ENCODE data around the gene CDC42EP3.

Gene CDC42EP3

DNA sequence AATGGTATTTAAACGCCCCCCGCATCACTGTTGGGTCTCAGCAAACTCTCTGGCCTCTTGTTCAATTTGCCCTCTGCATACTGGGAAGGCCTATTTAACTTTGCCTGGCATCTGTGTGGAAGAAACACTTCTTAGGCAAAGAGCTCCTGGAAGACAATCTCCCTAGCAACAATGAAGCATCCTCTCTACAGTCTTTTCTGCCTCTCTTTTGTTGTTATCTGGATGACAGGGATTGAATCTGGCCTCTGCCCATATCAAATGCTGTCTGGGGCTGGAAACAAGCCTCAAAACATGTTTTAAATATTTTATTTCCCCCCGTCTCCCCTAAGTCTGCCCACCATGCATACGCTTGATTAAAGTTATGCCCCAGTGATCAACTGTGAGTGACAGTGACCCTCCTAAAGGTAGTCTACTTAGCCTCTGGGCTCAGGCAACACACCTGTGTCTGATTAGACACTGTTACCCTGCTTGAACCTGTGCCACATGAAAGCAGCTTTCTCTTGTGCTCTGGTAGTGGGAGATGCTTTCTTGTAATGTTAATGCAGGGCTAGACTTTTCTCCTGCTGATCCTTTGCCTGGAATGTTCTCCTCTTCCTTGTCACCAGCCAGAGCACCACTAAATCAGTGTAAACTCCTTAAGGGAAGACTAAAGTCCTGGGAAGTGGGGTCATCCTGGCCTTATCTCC lies 34.9 kb downstream of the CDC42EP3 start:
- no peak for DNase-seq

DNA sequence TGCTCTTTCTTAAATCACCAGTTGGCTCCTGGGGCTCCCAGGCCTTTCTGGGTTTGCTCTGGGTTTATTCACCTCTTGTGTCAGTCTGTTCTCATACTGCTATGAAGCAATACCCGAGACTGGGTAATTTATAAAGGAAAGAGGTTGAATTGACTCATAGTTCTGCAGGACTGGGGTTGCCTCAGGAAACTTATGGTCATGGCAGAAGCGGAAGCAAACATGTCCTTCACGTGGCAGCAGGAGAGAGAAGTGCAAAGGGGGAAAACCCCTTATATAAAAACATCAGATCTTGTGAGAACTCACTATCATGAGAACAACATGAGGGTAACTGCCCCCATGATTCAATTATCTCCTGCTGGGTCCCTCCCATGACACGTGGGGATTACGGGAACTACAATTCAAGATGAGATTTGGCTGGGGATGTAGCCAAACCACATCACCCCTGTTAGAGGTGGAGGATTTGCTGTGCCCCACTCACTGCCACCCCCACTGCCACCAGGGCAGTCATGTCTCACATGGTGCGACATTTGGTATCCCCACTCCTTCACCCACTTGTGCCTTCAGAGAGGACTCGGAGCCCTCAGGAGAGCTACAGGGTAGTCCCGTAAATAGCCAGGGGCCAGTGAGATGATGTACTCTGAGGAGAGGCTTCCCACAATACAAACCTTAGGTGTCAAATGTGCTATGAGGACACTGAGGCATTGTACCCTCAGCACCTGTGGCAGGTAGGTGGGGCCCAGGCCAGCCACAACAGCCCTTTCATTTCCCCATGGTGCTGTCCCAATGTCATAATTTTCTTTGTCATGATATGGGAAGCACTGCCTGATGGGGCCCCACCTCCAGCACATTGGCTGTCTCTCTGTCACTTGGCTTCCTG lies 35.7 kb downstream of the CDC42EP3 start:
- peak in 4 of 5 experiments; percentile 33 to 95 (median 66) for DNase-seq

DNA sequence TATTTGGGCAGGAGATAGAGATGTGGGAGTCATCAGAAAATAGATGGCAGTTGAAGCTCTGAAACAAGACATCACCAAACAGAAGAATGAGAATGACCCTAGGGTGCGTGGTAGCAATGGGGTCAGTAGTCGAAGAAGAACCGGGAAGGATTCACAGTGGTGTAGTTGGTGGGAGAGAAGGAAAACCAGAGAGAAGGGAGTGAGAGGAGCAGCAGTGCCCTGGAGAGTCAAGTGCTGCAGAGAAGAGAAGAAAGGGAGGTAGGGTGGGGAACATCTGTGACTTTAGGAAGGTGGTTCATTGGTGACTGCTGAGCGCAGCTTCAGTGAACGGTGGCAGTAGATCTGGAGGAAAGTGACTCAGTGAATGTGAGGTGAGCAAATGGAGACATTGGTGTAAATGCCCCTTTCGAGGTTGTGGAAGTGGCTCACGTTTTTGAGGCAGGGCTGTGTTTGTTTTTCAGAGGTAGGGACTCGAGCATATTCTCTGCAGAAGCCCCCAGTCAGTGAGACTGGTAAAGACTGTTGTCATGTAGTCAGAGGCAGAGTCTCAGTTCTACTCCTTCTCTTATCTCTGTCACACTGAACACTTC lies 36.4 kb downstream of the CDC42EP3 start:
- DNase-seq: no peak

DNA sequence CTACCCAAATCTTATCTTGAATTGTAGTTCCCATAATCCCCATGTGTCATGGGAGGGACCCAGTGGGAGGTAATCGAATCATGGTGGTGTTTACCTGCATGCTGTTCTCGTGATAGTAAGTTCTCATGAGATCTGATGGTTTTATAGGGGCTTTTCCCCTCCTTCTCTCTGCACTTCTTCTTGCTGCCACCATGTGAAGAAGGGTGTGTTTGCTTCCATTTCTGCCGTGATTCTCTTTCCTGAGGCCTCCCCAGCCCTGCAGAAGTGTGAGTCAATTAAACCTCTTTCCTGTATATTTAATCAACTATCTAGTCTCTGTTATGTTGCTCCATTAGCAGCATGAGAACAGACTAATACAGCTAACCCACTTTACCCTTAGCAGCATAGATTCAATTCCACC lies 37.6 kb downstream of the CDC42EP3 start:
- DNase-seq: no peak

DNA sequence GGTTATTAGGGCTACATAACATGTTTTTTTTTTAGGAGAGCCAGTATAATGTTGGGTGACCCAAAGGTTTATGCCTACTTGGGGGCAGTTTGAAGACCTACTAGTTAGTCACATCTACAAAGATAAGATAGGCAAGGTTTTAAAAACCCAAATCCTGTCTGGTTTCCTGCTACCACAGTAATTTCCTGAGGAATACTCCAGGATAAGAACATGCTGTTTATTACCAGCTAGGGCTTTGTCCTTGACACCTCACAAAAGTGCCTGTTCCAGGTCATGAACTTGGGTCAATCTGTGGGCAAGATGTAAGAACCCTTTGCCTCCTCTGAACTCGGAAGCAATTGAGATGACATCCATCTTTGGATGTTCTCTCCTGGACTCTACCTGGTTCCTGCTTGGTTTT lies 38.2 kb downstream of the CDC42EP3 start:
- no peak for DNase-seq

DNA sequence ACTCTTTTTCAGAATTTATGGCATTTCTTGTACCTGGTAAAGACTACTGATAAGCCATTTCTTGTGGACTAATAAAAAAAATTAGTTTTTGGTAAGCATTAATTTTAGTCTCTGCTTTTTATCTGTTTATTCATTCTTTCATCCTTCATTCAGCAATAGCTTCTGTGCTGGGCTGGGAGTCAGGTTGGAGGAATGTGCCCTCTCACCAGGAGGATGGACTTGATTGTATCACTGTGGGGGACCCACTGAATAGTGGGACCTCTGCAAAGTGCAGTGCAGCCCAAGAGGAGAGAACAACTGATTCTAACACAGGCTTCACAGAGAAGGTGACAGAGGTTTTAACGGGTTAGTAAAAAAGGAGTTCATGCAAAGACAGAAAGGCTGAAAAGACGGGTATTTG lies 39.1 kb downstream of the CDC42EP3 start:
- DNase-seq: no peak

DNA sequence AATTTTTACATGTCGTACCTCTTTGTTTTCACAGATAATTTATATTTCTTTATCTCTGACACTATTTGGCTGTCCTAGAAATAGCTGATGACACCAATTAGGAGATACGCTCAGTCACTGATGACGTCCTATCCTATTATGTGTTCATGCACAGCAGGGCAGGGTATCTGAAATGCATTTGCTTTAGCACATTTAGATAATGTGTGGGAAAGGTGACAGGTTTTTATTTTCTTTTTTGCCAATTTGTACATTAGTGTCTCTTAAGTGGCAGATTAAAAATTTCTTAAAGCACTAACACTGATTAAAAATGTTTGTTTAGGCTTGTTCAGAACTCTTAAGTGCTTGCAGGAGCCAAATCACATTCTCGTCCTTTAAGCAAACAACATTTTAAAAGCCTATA lies 39.7 kb downstream of the CDC42EP3 start:
- no peak for DNase-seq

DNA sequence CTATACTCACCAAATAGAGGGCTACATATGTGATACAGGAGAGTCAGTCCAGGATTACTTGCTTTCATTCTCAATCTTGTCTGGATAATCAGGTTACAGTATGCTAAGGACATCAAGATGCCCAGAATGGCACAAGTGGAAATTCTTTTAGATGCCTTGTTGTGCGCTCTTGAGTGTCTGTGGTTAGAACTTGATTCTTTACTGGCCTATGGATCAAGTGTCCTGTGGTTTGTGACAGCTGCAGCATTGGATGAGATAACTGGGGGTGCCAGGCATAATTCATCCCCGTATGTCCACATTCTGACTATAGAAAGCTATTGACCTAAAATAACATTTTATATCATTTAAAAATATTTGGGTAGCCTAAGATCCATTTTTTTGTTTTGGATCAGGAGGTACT lies 40.1 kb downstream of the CDC42EP3 start:
- no peak for DNase-seq

DNA sequence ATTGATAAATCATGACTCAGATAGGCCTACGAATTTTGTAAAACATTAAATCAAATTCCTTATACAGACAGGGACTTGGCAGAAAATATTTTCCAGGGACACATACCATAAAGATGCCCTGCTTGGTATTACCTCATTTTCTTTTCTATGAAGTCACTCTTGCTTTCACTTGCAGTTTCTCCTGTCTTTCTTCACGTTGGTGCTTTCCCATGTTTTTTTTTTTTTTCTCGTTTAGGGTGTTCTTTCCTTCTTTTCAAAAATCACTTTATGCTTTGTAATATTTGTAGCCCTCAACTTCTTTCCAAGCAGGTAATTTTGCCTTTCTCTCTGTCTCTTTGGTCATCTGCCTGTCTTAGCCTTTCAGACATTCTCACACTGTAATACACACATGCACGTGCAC lies 40.7 kb downstream of the CDC42EP3 start:
- no peak for DNase-seq

DNA sequence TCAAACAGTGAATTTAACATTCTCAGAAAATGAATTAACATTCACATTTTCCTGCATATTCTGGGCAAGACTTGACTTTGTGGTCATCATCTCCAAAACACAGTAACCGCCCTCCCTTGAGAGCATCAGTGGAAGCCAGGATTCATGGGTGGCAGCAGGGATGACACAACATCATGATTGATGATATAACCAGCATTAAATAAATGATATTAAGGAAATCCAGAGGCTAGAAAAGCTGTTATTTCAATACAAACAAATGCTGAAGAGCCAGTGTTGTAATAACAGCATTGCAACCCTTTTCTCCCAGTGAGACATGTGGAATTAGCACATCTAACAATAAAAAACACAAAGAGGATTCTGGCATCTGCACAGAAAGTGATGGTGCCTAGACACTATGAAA lies 41.1 kb downstream of the CDC42EP3 start:
- DNase-seq: no peak

DNA sequence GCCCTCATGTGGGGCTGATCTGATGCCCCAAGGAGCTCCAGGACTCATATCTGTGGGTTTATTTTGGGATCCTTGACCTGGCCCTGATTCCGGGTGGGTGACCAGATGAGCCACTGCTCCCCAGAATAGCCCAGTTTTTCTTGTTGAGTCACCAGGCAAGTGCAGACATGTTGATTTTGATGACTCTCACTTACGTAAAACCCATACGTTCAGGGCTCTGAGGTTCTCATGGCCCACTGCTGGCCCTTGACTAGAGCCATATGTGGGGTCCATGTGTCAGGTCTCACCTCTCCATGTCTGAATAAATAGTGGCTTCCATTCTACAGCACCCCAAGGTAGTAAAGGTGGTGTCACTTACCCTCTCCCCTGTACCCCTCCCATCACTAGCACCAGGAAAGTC lies 41.9 kb downstream of the CDC42EP3 start:
- DNase-seq: no peak

DNA sequence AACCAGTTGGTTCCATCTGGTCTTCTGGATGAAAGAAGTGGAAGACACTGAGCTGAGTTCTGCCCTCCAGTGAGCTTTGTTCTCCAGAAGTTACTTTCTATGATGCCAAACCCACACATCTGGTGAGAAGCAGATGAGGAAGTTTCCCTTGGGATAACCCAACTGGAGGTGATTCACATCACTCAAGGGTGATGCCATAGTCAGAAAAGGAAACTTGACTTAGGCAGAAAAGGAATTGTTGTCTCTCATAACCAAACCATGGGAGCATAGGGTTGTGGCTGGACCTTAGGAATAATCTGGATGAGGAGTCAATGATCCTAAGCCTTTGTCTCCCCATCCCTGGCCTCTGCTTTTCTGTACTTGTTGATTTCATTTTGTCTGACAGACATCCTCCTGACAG lies 43.7 kb downstream of the CDC42EP3 start:
- no peak for DNase-seq

DNA sequence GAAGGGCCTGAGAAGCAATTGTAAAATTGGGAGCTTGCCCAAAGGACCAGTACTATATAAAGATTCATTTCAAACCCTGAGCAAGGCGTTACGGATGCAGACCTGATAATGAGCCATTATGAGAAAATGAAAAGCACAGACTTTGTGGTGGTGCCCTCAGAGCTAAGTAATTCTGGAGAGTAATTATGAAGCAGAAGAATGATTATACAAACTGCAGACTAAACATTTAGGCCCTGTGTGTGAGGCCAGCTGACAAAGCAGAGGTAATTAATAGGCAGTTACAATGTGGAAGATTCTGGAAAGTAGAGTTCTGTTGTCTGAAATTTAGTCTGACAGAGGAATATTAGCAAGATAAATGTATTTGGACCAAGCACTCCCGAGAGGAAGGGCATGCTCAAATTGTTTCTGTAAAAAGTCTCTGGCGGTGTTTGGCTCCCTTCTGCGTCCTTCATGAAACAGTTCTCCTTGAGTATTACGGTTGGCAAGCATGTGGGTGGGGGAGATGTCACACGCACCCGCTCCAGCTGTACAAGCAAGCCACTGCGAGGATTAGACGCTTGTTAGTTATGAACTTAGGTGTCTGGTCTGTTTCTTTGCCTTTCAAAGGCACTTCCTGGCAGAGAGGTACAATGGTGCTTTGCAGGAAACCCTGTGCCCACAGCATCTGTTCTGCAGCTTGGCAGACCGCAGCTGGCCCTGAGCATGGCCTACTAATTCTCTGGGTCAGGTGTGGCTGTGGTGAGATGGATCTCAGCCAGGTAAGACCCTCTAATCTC lies 45.5 kb downstream of the CDC42EP3 start:
- peak; percentile 15 to 94 (median 36) for DNase-seq

DNA sequence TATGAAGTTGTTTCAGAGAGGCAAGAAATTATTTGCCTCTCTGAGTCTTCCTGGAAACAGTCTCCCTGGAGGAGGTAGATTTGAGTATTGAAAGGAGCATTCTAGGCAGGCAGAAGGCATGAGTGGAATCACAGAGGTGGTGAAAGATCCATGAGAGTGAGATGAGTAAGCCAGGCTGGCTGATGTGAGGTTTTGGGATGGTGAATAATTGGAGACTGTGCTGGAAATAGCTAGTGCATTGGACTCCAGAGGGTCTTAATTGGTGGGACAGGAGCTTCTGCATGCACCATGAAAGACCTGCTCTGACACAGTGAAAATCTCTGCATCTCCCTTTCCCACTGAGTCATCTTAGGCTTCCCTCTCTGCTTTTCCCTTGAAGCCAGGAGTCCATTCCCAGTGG lies 46.3 kb downstream of the CDC42EP3 start:
- peak in 1 of 5 experiments; percentile 15 for DNase-seq

DNA sequence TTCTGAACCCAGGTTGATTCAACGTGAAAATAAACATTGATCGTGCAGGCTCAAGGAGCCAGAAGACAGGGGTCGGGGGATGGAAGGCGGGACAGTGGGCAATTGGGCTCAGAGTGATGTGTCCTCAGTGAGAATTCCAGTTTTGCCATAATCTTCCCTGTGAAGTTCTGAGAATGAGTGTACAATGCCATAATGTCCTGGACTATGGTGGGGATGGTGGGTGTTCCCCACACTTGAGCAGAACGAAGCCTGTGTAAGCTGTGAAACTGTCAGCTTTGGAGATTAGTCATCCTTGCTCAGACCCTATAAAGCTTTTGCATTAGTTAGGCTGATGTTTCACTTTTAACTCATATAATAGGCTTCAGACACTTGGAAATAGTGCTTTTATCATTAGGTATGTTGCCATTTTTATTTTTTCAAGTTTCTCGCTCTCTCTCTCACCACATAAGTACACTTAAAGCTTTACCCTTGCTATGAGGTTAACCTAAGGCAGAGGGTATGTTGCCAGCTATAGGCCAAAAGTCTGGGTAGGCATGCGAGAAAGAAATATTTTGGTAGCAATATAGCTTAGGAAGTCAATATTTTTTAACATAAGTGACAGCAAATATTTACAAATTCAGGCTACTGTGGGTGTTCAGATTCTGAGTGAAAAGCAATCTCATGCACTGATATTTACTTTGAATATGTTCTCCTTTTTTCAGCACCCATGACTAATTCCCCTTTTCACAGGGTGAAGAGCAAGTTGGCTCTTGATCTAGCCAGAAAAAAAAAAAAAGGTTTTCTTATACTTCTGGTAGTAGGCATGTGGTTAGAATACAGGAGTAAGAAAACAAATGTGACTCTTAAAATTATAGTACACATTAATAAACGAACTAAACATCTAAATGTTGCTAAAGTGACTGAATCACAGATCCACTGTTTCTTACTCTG lies 47.2 kb downstream of the CDC42EP3 start:
- peak in 2 of 5 experiments; percentile 27 to 89 for DNase-seq

DNA sequence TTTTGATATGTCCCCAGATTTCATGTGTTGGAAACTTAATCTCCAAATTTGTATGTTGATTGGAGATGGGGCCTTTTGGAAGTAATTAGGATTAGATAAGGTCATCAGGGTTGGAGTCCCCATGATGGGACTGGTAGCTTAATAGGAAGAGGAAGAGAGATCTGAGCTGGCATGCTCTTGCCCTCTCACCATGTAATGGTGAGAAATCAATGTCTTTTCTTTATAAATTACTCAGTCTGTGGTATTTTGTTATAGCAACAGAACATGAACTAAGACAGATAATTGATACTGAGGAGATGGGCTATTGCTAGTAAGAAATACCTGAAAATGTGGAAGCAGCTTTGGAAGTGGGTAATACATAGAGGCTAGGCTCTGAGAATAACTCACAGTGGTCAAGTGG lies 48.0 kb downstream of the CDC42EP3 start:
- peak in 1 of 5 experiments; percentile 44 for DNase-seq

DNA sequence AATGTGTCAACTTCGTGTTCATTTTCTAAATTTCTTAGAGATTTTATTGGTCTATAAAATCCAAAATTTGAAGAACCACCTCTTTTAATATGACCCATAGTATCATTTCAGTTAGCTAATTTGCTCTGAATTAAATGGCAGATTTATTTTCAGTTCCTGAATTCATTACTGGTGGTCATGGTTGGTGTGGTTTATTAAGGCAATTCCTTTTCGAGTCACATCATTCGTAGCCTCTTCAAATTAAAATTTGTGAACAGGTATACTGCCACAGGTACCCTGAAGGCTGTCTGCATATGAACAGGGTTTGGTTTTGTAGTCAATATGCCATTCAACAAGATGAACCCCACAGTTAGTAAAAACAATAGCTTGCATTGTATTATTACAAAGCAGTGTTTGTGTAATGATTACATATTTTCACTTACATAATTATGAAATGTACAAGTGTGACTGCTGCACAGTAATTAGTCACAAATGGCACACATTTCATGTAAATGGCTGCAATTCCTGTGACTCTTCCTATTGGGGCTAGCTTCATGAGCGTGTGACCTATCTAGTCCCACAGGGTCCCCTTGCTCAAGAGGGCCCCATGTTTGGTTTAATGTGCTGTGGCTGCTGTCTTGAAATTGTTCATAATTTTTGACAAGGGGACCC lies 48.9 kb downstream of the CDC42EP3 start:
- DNase-seq: no peak

DNA sequence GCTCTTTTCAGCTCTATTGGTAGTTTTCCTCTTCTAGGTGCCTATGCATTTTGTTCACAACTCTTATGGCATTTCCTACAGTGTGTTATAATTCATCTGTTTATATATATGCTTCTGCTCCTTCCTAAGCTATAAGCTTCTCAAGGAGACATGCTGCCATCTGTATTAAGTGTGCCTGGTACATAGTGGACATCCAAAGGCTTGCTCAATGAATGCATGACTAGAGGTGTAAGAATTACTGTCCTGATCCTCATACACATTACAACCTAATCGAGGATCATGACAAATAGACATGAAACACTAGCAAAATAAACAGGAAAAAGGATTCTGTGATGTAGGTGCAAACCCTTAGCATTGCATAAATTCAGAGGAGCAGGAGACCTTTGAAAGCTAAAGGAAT lies 50.2 kb downstream of the CDC42EP3 start:
- DNase-seq: no peak

DNA sequence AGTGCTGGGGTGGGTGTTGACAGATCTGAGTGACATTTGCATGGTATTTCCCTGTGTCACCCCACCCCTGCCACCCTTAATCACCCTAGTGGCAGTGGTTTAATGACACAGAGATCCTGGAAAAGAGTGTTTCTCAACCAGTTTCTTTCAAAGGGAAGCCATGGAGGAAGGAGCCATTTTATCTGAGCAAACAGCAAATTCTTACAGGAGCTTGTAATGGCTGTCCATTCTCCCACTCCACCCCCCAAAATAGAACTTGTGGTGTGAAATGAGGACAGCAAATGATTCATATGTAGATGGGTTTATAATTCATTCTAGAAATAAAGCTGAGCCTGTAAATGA lies 51.5 kb downstream of the CDC42EP3 start:
- no peak for DNase-seq

DNA sequence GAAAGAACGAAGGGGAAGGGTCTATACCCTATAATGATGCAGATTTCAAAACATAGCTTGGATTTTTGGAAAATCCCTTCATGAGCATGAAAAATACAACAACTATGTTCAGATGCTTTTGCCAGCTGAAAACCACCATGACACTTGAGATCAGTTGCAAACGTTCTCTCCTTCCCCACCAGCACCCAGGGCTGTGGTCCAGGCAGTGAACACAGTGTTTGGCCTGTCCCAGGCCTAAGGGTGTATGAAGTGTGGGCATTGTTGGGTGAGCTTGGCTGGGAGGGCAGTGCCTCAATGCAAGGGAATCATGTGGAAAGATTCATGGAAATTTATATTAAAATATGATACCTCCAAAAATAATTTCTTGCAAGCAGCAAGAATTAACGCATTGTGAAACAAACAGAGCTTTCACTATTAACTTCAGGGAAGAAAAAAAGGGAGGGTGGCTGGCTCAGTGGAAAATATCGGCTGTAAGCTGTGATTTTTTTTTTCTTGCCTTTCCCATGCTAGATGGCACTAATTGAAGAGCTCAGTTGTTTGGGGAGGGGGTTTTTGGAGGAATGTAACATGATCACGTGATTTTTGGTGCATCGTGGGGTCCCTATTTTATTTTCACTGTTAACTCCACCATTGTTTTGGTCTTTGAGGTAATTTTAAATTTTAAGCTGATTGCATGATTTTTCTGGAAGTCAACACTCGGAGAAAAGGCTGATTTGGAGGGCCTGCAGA lies 52.0 kb downstream of the CDC42EP3 start:
- no peak for DNase-seq

DNA sequence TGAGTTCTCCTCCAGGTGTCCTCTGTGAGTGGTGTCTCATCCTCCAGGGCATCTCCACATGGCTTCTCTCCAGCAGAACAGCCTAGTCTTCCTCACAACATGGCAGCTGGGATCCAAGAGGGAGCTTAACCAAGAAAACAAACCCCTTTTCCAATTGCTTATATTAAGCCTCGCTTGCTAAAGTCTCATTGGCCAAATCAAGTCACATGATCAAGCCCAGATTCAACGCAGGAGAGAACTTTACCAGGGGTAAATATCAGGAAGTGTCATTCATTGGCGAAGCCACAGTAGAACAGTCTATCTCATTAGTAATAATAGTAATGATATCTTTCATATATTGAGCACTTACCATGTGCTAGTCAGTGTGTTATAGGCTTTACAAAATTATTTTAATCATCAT lies 53.1 kb downstream of the CDC42EP3 start:
- DNase-seq: no peak

Measured in T-helper 2 cell (primary cell).